ENCODE data around the gene VTN. TPM values are rescaled to one million over a fixed set of nuclear protein-coding genes. Genes with fewer than 3 reads are reported as not detected.
A peak's percentile ranks its signal among the peaks of the same experiment; 100 is the strongest.
"Not testable (repeated sequence)": the region's sequence is repeated elsewhere in the genome, so short reads cannot be mapped to it uniquely, and the experiment has no call there.

VTN gene
- total RNA-seq, 3 donors from 2014 or later (not counting 1 experiment from before 2014, with no cell fraction given), result not detected

DNA sequence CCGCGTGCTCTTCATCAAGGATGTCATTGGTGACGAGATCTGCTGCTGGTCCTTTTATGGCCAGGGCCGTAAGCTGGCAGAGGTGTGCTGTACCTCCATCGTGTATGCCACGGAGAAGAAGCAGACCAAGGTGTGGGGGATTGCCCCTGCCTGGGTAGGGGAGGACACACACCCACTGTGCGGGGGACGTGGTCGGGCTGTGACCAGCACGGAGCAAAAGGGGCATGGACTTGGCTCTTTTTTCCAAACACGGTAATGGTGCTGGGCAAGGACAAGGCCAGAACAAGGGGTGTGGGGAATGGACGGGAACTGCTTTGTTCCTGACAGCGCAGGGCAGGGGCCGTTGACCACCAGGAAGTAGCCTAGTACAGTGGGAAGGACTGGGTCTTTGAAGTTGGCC lies 27.8 kb downstream of the VTN start:
- H3K4me3 ChIP-seq (ENCODE audit: low read length), result no peak overlapping the region
- H3K27ac ChIP-seq (ENCODE audit: low read length), result no peak overlapping the region
- peaks cover 59% of the 10 kb centered on the region for H3K36me3 ChIP-seq (ENCODE audit: control insufficient read depth, insufficient read depth, low read length)
- ATAC-seq (no peak), DNase-seq (no peak)
- TF ChIP-seq, protein P1, sequence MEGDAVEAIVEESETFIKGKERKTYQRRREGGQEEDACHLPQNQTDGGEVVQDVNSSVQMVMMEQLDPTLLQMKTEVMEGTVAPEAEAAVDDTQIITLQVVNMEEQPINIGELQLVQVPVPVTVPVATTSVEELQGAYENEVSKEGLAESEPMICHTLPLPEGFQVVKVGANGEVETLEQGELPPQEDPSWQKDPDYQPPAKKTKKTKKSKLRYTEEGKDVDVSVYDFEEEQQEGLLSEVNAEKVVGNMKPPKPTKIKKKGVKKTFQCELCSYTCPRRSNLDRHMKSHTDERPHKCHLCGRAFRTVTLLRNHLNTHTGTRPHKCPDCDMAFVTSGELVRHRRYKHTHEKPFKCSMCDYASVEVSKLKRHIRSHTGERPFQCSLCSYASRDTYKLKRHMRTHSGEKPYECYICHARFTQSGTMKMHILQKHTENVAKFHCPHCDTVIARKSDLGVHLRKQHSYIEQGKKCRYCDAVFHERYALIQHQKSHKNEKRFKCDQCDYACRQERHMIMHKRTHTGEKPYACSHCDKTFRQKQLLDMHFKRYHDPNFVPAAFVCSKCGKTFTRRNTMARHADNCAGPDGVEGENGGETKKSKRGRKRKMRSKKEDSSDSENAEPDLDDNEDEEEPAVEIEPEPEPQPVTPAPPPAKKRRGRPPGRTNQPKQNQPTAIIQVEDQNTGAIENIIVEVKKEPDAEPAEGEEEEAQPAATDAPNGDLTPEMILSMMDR (IDR thresholded peaks at IDR 0.05), result no peak
- no peaks in the 10 kb centered on the region for H3K4me1 ChIP-seq (ENCODE audit: control insufficient read depth, insufficient read depth, low read length)
- H3K9me3 ChIP-seq (ENCODE audit: control insufficient read depth, insufficient read depth, low read length), result no peaks in the 10 kb centered on the region
- H3K36me3 Mint-ChIP-seq, result no peaks in the 10 kb centered on the region
- no peaks in the 10 kb centered on the region for H3K27me3 Mint-ChIP-seq (ENCODE audit: low read depth in 2 of 2)
- H3K4me3 Mint-ChIP-seq, result no peak overlapping the region
- intact Hi-C loops (cut with micrococcal nuclease), result no loop called here
- no peak overlapping the region for H3K27ac Mint-ChIP-seq
- H3K9me3 Mint-ChIP-seq, result no peaks in the 10 kb centered on the region
- H3K4me1 Mint-ChIP-seq, result peaks cover 1 to 12% of the 10 kb centered on the region in 2 donors
- 97% methylated on average over 14 of the region's 14 CpGs for WGBS (ENCODE audit: insufficient coverage)
- H3K27me3 ChIP-seq (ENCODE audit: control insufficient read depth, insufficient read depth, low read length), result no peaks in the 10 kb centered on the region

DNA sequence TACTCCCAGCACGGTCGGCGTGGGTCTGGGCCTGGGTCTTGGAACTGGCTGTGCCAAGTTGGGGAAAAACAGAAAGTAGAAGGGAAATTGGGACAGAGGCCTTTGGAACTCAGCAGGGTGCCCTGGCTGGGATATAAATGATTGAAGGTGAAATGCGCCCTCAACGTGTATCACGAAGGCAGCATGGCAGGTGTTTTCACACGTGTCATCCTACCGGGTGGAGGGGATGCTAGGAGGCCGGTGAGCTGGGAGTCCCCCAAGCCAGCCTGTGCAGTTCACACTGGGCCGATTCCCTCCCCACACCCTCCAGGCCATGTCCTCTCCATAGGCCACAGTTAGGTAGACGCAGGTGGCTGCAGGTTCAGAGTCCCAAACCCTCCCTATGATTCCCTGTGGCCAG lies 28.6 kb downstream of the VTN start:
- peaks cover 51% of the 10 kb centered on the region for H3K36me3 ChIP-seq (ENCODE audit: control insufficient read depth, insufficient read depth, low read length)

DNA sequence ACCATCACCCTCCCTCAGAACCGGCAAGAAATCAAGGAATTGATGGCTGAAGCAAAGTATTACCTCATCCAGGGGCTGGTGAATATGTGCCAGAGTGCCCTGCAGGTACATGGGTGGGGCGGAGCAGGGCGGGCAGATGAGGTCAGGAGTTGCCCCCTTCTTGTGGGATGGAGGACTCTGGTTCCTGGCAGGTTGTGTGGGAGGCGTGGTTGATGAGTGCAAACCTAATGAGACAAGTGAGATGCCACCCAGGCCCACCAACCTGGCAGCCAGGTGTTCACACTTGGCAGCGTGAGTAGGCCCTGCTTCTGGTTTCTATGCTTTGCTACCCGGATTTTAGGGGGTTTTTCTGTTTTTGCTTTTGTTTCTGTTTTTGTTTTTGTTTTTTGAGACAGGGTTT lies 29.7 kb downstream of the VTN start:
- H3K36me3 ChIP-seq (ENCODE audit: control insufficient read depth, insufficient read depth, low read length), result peaks cover 40% of the 10 kb centered on the region
- H3K36me3 Mint-ChIP-seq, result no peaks in the 10 kb centered on the region
- no peak overlapping the region for H3K4me3 Mint-ChIP-seq
- H3K27me3 ChIP-seq (ENCODE audit: control insufficient read depth, insufficient read depth, low read length), result no peaks in the 10 kb centered on the region
- no peaks in the 10 kb centered on the region for H3K27me3 Mint-ChIP-seq (ENCODE audit: low read depth in 2 of 2)
- no peak overlapping the region for H3K27ac ChIP-seq (ENCODE audit: low read length)
- H3K4me1 ChIP-seq (ENCODE audit: control insufficient read depth, insufficient read depth, low read length), result peaks cover 10% of the 10 kb centered on the region
- H3K9me3 ChIP-seq (ENCODE audit: control insufficient read depth, insufficient read depth, low read length), result no peaks in the 10 kb centered on the region
- no peaks in the 10 kb centered on the region for H3K9me3 Mint-ChIP-seq
- intact Hi-C loops (cut with micrococcal nuclease), result no loop called here
- H3K4me3 ChIP-seq (ENCODE audit: low read length), result no peak overlapping the region
- no peak for ATAC-seq
- H3K4me1 Mint-ChIP-seq, result peaks cover 12 to 27% of the 10 kb centered on the region in 2 donors
- TF ChIP-seq, protein P1 (IDR thresholded peaks at IDR 0.05), result no peak
- 93% methylated on average over 6 of the region's 6 CpGs for WGBS (ENCODE audit: insufficient coverage)
- DNase-seq, result no peak
- no peak overlapping the region for H3K27ac Mint-ChIP-seq

More for the DNA sequence above, 28.6 kb downstream of the VTN start:
- TF ChIP-seq, protein P1 (IDR thresholded peaks at IDR 0.05), result no peak
- DNase-seq (no peak), ATAC-seq (no peak)
- Histone ChIP-seq H3K27me3 (ENCODE audit: control insufficient read depth, insufficient read depth, low read length) (no peaks in the 10 kb centered on the region), H3K4me1 (ENCODE audit: control insufficient read depth, insufficient read depth, low read length) (peaks cover 2% of the 10 kb centered on the region), H3K27ac (ENCODE audit: low read length) (no peak overlapping the region), H3K9me3 (ENCODE audit: control insufficient read depth, insufficient read depth, low read length) (no peaks in the 10 kb centered on the region), H3K4me3 (ENCODE audit: low read length) (no peak overlapping the region)
- H3K36me3 Mint-ChIP-seq, result no peaks in the 10 kb centered on the region
- intact Hi-C loops (cut with micrococcal nuclease), result no loop called here
- H3K4me3 Mint-ChIP-seq, result no peak overlapping the region
- WGBS (ENCODE audit: insufficient coverage), result 95% methylated on average over 11 of the region's 11 CpGs
- H3K27ac Mint-ChIP-seq, result no peak overlapping the region
- H3K9me3 Mint-ChIP-seq, result no peaks in the 10 kb centered on the region
- H3K27me3 Mint-ChIP-seq (ENCODE audit: low read depth in 2 of 2), result no peaks in the 10 kb centered on the region
- H3K4me1 Mint-ChIP-seq, result peaks cover 8 to 18% of the 10 kb centered on the region in 2 donors

DNA sequence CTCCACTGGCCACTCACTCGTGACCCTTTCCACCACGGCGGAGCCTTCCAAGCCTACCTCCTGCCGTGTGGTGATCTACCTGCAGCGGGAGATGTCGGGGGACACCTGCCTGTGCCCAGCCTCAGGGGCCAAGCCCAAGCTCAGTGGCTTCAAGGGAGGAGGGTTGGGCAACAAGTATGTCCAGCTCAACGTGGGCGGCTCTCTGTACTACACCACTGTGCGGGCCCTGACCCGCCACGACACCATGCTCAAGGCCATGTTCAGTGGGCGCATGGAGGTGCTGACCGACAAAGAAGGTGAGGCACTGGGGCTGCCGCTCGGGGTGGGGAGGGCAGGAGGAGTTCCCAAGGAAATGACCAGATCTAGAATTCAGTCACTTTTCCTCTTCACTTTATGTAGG lies 30.7 kb downstream of the VTN start:
- WGBS (ENCODE audit: insufficient coverage), result 96% methylated on average over 13 of the region's 15 CpGs
- no peak for ATAC-seq

DNA sequence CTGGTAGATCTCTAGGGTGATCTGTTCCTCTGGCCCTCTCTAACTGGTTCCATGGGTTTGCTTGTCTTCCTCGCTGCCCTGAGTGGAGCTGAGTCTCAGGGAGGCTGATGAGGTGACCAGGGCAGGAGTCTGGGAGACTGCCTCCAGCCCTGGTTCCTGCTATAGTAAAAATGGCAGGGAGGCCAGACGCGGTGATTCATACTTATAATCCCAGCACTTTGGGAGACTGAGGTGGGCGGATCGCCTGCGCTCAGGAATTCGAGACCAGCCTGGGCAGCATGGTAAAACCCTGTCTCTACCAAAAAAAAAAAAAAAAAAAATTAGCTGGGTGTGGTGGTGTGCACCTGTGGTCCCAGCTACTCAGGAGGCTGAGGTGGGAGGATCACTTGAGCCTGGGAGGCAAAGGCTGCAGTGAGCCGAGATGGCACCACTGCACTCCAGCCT lies 31.3 kb downstream of the VTN start:
- H3K4me1 Mint-ChIP-seq, result peaks cover 24 to 43% of the 10 kb centered on the region in 2 donors
- not testable (repeated sequence) for H3K9me3 ChIP-seq (ENCODE audit: control insufficient read depth, insufficient read depth, low read length); ATAC-seq; H3K27me3 ChIP-seq (ENCODE audit: control insufficient read depth, insufficient read depth, low read length); H3K27ac ChIP-seq (ENCODE audit: low read length); H3K4me3 Mint-ChIP-seq; H3K4me3 ChIP-seq (ENCODE audit: low read length); DNase-seq; H3K27me3 Mint-ChIP-seq (ENCODE audit: low read depth in 2 of 2); H3K36me3 Mint-ChIP-seq; H3K9me3 Mint-ChIP-seq
- peak overlapping the region in 1 of 2 donors; percentile 22 for H3K27ac Mint-ChIP-seq
- Histone ChIP-seq H3K36me3 (ENCODE audit: control insufficient read depth, insufficient read depth, low read length) (peaks cover 29% of the 10 kb centered on the region), H3K4me1 (ENCODE audit: control insufficient read depth, insufficient read depth, low read length) (peaks cover 20% of the 10 kb centered on the region)
- intact Hi-C loops (cut with micrococcal nuclease), result loop anchor here (10.0 kb wide), 1 partner anchor 376 kb away; the partner anchor contains the start of genes PROCA1, RAB34 and RPL23A
- 96% methylated on average over 8 of the region's 8 CpGs for WGBS (ENCODE audit: insufficient coverage)

More for the DNA sequence above, 30.7 kb downstream of the VTN start:
- Histone ChIP-seq H3K9me3 (ENCODE audit: control insufficient read depth, insufficient read depth, low read length) (no peaks in the 10 kb centered on the region), H3K27me3 (ENCODE audit: control insufficient read depth, insufficient read depth, low read length) (no peaks in the 10 kb centered on the region), H3K27ac (ENCODE audit: low read length) (no peak overlapping the region), H3K4me3 (ENCODE audit: low read length) (no peak overlapping the region), H3K36me3 (ENCODE audit: control insufficient read depth, insufficient read depth, low read length) (peaks cover 33% of the 10 kb centered on the region), H3K4me1 (ENCODE audit: control insufficient read depth, insufficient read depth, low read length) (peaks cover 17% of the 10 kb centered on the region)
- H3K9me3 Mint-ChIP-seq, result no peaks in the 10 kb centered on the region
- intact Hi-C loops (cut with micrococcal nuclease), result loop anchor here (10.0 kb wide), 1 partner anchor 375 kb away; the partner anchor contains the start of genes PROCA1, RAB34 and RPL23A
- no peaks in the 10 kb centered on the region for H3K27me3 Mint-ChIP-seq (ENCODE audit: low read depth in 2 of 2)
- no peak for DNase-seq
- H3K36me3 Mint-ChIP-seq, result no peaks in the 10 kb centered on the region
- TF ChIP-seq, protein P1 (IDR thresholded peaks at IDR 0.05), result no peak
- H3K27ac Mint-ChIP-seq, result no peak overlapping the region
- no peak overlapping the region for H3K4me3 Mint-ChIP-seq
- peaks cover 18 to 36% of the 10 kb centered on the region in 2 donors for H3K4me1 Mint-ChIP-seq

Data from natural killer cell (primary cell).